ENCODE results near the gene SERPINA3. TPM values are rescaled to one million over a fixed set of nuclear protein-coding genes. Genes with fewer than 3 reads are reported as not detected.

Gene SERPINA3
- total RNA-seq, 1 donor = 5.1 TPM

- Histone ChIP-seq H3K27ac (ENCODE audit: low read depth, low read length) (no peak overlapping the region), H3K27me3 (ENCODE audit: insufficient read depth, low read length) (peaks cover under 1% of the 10 kb centered on the region), H3K4me3 (ENCODE audit: insufficient read depth, low read length) (no peak overlapping the region), H3K79me2 (ENCODE audit: insufficient read depth, low read length) (no peaks in the 10 kb centered on the region), H3K4me2 (ENCODE audit: insufficient read depth, low read length) (no peak overlapping the region), H3K4me1 (ENCODE audit: insufficient read depth, low read length) (no peaks in the 10 kb centered on the region), H3K9me3 (ENCODE audit: low read depth, low read length) (no peaks in the 10 kb centered on the region), H2AFZ (ENCODE audit: low read length) (no peak overlapping the region), H4K20me1 (ENCODE audit: insufficient read depth, low read length) (no peaks in the 10 kb centered on the region), H3K36me3 (ENCODE audit: insufficient read depth, low read length) (no peaks in the 10 kb centered on the region)
- no peak for TF ChIP-seq CTCF (IDR thresholded peaks at IDR 0.05; ENCODE audit: extremely low read depth, low read depth, low read length)
- no peak for DNase-seq (ENCODE audit: insufficient read length, low spot score, missing footprints)
Measured at GRCh38 chr14:94592457-94592856, 19.7 kb upstream of the SERPINA3 start.

- no peaks in the 10 kb centered on the region for H3K36me3 ChIP-seq (ENCODE audit: insufficient read depth, low read length)
- no peak overlapping the region for H2AFZ ChIP-seq (ENCODE audit: low read length)
- no peak overlapping the region for H3K27ac ChIP-seq (ENCODE audit: low read depth, low read length)
- no peaks in the 10 kb centered on the region for H4K20me1 ChIP-seq (ENCODE audit: insufficient read depth, low read length)
- no peaks in the 10 kb centered on the region for H3K27me3 ChIP-seq (ENCODE audit: insufficient read depth, low read length)
- no peaks in the 10 kb centered on the region for H3K4me1 ChIP-seq (ENCODE audit: insufficient read depth, low read length)
- H3K4me2 ChIP-seq (ENCODE audit: insufficient read depth, low read length) = no peak overlapping the region
- no peak overlapping the region for H3K4me3 ChIP-seq (ENCODE audit: insufficient read depth, low read length)
- H3K79me2 ChIP-seq (ENCODE audit: insufficient read depth, low read length) = no peaks in the 10 kb centered on the region
- H3K9me3 ChIP-seq (ENCODE audit: low read depth, low read length) = no peaks in the 10 kb centered on the region
- DNase-seq (ENCODE audit: insufficient read length, low spot score, missing footprints) = no peak
- no peak for TF ChIP-seq CTCF (IDR thresholded peaks at IDR 0.05; ENCODE audit: extremely low read depth, low read depth, low read length)
Measured at GRCh38 chr14:94593376-94593748, 18.8 kb upstream of the SERPINA3 start.

GRCh38 chr14:94593749-94594431 is 18.3 kb upstream of the SERPINA3 start:
- Histone ChIP-seq H3K79me2 (ENCODE audit: insufficient read depth, low read length) (no peaks in the 10 kb centered on the region), H2AFZ (ENCODE audit: low read length) (no peak overlapping the region), H3K9me3 (ENCODE audit: low read depth, low read length) (no peaks in the 10 kb centered on the region), H3K36me3 (ENCODE audit: insufficient read depth, low read length) (no peaks in the 10 kb centered on the region), H3K27me3 (ENCODE audit: insufficient read depth, low read length) (no peaks in the 10 kb centered on the region), H3K4me3 (ENCODE audit: insufficient read depth, low read length) (no peak overlapping the region), H3K27ac (ENCODE audit: low read depth, low read length) (no peak overlapping the region), H3K4me1 (ENCODE audit: insufficient read depth, low read length) (peaks cover 3% of the 10 kb centered on the region), H4K20me1 (ENCODE audit: insufficient read depth, low read length) (no peaks in the 10 kb centered on the region), H3K4me2 (ENCODE audit: insufficient read depth, low read length) (no peak overlapping the region)
- DNase-seq (ENCODE audit: insufficient read length, low spot score, missing footprints) = no peak
- TF ChIP-seq CTCF (IDR thresholded peaks at IDR 0.05; ENCODE audit: extremely low read depth, low read depth, low read length) = no peak

- Histone ChIP-seq H3K79me2 (ENCODE audit: insufficient read depth, low read length) (no peaks in the 10 kb centered on the region), H2AFZ (ENCODE audit: low read length) (no peak overlapping the region), H3K4me1 (ENCODE audit: insufficient read depth, low read length) (peaks cover 9% of the 10 kb centered on the region), H3K36me3 (ENCODE audit: insufficient read depth, low read length) (no peaks in the 10 kb centered on the region), H3K4me2 (ENCODE audit: insufficient read depth, low read length) (no peak overlapping the region), H4K20me1 (ENCODE audit: insufficient read depth, low read length) (no peaks in the 10 kb centered on the region), H3K4me3 (ENCODE audit: insufficient read depth, low read length) (no peak overlapping the region), H3K9me3 (ENCODE audit: low read depth, low read length) (no peaks in the 10 kb centered on the region), H3K27me3 (ENCODE audit: insufficient read depth, low read length) (no peaks in the 10 kb centered on the region), H3K27ac (ENCODE audit: low read depth, low read length) (no peak overlapping the region)
- no peak for TF ChIP-seq CTCF (IDR thresholded peaks at IDR 0.05; ENCODE audit: extremely low read depth, low read depth, low read length)
- DNase-seq (ENCODE audit: insufficient read length, low spot score, missing footprints) = no peak
Measured at GRCh38 chr14:94594441-94594840, 17.8 kb upstream of the SERPINA3 start.
